HT-29 (cell line): ENCODE measurements around the gene ASF1A. TPM values are rescaled to one million over a fixed set of nuclear protein-coding genes. Genes with fewer than 3 reads are reported as not detected.

Experiments
- DNase-seq: peaks from one replicate; pipeline ENCODE4 v3.0.0-alpha.2; 2015; ENCODE audit warnings: low spot score
- total RNA-seq: library from RNA; depleted of rRNA; stranded (reverse); fragments of >200 nt; shearing (Covaris generic); gene quantifications from 2 replicates; pipeline ENCODE4 v1.2.3, GENCODE V29; 2014

The ASF1A gene
- total RNA-seq, 1 experiment from 2014 or later, result 29.8 TPM

GRCh38 chr6:118913161-118913560 is 19.2 kb downstream of the ASF1A start:
- no peak for DNase-seq

GRCh38 chr6:118914598-118914997 is 20.6 kb downstream of the ASF1A start:
- no peak for DNase-seq

GRCh38 chr6:118917546-118918328 is 23.8 kb downstream of the ASF1A start:
- DNase-seq, result no peak

- no peak for DNase-seq
These were observed 24.4 kb downstream of the ASF1A start for GRCh38 chr6:118918329-118918725.

- no peak for DNase-seq
These were observed 27.1 kb downstream of the ASF1A start for GRCh38 chr6:118921084-118921483.

GRCh38 chr6:118923035-118923434 is 29.1 kb downstream of the ASF1A start:
- no peak for DNase-seq

- DNase-seq, result no peak
These were observed 36.7 kb downstream of the ASF1A start for GRCh38 chr6:118930680-118931079.

GRCh38 chr6:118931436-118931835 is 37.5 kb downstream of the ASF1A start:
- DNase-seq, result no peak

- DNase-seq, result no peak
These were observed 38.5 kb downstream of the ASF1A start for GRCh38 chr6:118932421-118932820.

GRCh38 chr6:118933855-118934460 is 40.0 kb downstream of the ASF1A start:
- no peak for DNase-seq

GRCh38 chr6:118934461-118935330 is 40.7 kb downstream of the ASF1A start, which contains the start of gene MCM9:
TSS of gene MCM9 (minus strand) at chr6:118935159. CDS start at chr6:118931723, 3,436 bp downstream.
- DNase-seq, result peak; percentile 87

- no peak for DNase-seq
These were observed 41.3 kb downstream of the ASF1A start for GRCh38 chr6:118935331-118935668.

GRCh38 chr6:118935978-118936703 is 42.2 kb downstream of the ASF1A start:
- no peak for DNase-seq

GRCh38 chr6:118939683-118940082 is 45.7 kb downstream of the ASF1A start:
- DNase-seq, result no peak

GRCh38 chr6:118940770-118941169 is 46.8 kb downstream of the ASF1A start:
- DNase-seq, result no peak

GRCh38 chr6:118945217-118945616 is 51.3 kb downstream of the ASF1A start:
- no peak for DNase-seq

- DNase-seq, result no peak
These were observed 58.7 kb downstream of the ASF1A start for GRCh38 chr6:118952683-118953082.

GRCh38 chr6:118953391-118953790 is 59.4 kb downstream of the ASF1A start:
- no peak for DNase-seq
